DMS153 (cell line): ENCODE data around the gene COL23A1.
"Not testable (repeated sequence)": the region's sequence is repeated elsewhere in the genome, so short reads cannot be mapped to it uniquely, and the experiment has no call there.

Experiments
- DNase-seq: peaks from one replicate; lab custom pipeline; 2025; lab: John Stamatoyannopoulos, UW

Gene COL23A1

DNA sequence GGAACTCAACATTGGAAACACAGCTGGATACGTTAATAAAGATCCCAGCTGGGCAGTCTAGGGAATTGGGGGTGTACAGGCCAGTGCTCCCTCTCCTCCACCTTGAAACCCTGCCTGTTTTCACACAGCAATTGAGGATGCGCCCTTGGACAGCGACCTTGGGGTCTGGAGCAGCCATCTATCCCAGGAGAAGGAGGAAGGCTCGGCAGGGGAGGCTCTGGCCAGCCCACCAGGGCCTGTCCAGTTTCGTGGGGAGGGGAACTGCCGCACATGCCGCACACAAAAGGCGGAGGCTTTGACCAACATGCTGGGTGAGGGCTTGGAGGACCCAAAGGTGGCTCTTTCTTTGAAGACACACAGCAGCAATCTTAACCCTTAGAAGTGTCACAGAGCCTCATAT lies 1.4 kb downstream of the COL23A1 start:
- DNase-seq: no peak

DNA sequence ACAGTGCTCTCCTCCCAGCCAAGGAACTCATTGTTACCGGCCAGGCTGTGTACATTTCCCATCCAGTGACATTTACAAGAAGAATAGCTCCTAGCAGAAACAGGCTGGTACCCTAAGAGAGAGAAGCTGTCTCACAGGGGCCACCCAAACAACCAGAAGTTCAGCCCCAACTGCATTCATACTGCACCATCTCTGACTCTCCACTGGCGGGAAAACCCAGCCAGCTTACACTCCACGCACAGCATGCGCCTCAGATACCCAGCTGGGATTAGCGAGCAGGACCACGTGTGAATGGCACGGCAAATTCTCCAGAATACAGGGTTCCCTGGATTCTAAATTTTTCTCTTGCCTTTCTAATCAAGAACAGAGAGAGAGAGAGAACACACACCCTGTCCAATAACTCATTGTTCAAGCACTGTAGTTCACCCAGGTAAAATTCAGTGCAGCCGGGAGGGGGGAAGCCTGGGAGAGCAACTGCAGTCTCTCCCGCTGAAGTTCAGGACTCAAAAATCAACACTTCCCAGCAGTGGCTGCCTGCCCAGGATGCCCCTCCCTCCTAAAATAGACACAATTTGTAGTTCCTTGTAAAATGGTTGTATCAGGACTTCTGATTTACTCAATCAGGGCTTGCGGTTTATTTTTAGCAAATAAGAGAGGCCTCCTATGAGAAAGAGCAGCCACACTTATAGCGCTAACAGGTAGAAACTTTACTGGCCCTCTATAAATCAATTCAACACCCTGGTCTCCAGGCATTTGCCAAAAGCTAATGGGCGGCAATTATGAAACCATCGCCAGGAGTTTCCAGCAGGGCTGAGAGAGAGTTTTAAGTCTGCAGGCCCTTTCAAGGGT lies 2.2 kb downstream of the COL23A1 start:
- no peak for DNase-seq

DNA sequence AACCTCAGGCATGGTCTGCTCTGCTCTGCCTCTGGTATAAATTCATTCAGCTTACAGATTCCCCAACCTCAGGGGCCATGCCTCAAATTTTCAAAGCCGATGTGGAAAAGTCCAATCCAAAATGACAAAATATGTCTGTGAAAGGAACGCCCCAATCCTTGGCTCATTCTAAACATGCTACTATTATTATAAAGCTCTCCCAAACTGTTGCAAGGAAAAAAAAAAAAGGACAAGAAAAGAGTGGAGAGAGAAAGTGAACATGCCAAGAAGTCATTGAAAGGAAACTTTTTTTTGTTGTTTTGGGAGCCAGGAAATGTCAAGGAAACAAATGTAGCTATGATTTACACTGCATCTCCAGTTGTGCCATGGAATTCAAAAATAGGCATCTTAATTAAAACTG lies 3.8 kb downstream of the COL23A1 start:
- DNase-seq: no peak

DNA sequence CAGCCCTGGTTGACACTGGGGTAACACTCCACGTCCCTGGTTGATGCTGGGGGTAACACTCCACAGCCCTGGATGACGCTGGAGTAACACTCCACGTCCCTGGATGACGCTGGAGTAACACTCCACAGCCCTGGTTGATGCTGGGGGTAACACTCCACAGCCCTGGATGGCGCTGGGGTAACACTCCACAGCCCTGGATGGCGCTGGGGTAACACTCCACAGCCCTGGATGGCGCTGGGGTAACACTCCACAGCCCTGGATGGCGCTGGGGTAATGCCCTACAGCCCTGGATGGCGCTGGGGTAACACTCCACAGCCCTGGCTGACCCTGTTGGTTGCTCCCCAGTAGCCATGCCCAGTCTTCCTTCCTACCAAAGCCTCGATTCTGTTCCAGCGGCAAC lies 4.8 kb downstream of the COL23A1 start:
- not testable (repeated sequence) for DNase-seq

DNA sequence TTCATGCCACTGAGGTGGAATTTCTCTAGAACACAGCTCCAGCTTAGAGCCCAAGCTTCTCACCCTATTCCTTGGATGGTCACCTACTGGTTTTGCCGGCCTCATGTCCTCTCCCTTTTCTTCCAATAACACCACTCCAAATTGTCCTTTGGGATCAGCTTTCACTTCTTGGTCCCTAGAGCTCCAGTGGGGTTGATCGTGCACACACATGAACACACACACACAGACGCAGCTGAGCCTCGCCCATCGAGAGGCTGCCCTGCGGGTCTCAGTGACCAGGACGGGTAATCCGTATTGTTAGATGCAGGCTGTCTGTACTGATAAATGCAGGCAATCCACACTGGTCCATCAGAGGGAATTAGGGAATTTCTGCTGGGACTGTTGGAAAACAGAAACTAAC lies 6.9 kb downstream of the COL23A1 start:
- DNase-seq: no peak

DNA sequence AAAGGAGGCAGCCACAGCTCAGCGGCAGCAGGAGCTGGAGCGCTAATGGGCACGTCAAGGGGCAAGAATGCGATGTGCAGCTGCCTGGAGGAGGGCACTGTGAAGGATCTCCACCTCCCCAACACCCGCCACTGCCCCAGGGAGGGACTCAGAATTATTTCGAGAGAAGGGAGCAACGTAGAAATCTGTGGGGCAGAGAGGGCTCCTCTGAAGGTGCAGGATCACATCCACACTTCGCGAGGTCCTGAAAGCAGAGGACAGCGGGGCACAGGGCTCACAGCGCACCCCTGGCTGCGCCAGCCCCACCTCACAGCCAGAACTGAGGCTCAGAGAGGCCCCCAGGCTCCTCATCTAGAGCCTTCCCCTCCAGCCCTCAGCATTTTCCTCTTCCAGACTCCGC lies 7.9 kb downstream of the COL23A1 start:
- no peak for DNase-seq

DNA sequence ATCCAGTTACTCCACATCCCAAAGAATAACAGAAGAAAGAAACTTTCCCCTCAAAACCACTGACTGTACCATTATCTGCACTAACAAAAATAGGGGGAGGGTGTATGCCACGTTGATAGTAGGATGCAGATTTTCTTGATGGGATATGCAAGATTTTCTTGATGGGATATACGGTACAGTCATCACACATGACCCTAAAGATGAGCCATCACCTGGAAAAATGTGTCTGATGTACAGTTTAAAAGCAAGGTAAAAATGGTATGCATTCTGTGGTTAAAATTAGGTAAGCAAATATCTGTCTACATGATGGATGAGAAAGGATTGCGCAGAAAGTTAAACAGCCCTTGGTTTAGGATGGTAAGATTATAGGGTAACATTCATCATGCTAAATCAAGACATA lies 8.6 kb downstream of the COL23A1 start:
- no peak for DNase-seq

DNA sequence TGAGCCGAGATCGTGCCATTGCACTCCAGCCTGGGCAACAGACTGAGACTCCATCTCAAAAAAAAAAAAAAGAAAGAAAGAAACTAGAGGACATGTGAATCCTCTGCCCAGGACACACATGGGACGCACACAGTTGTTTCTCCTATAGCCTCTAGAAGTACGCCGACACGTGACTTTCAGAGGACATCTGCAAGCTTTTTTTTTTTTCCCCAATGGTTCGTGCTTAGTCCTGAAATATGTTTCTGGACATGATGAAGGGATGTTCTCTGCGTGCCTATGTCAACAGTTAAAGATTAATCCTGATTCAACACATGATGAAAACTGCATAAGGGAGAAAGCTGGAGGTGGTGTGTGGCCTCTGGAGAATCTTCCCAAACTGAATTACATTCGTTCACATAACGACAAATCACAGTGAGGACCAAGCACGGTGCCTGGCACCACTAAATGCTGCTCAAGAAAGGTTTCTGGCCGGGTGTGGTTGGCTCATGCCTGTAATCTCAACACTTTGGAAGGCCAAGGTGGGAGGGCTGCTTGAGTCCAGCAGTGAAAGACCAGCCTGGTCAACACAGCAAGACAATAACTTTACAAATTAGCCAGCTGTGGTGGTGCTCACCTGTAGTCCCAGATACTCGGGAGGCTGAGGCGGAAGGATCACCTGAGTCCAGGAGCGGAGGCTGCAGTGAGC lies 9.8 kb downstream of the COL23A1 start:
- DNase-seq: no peak

DNA sequence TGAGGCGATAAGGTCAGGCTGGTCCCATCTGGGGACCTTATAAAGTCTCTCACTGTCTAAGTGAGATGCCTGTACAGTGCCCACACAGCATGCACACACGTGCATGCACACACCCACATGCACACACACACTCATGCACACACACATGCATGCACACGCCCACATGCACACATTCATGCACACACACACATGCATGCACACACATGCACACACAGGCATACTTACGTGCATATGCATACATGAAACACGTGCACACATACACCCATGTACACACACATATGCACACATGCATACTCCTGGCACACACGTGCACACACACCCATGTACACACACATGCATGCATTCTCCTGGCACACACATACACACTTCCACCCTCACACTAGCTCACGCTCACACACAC lies 12.2 kb downstream of the COL23A1 start:
- DNase-seq: no peak

DNA sequence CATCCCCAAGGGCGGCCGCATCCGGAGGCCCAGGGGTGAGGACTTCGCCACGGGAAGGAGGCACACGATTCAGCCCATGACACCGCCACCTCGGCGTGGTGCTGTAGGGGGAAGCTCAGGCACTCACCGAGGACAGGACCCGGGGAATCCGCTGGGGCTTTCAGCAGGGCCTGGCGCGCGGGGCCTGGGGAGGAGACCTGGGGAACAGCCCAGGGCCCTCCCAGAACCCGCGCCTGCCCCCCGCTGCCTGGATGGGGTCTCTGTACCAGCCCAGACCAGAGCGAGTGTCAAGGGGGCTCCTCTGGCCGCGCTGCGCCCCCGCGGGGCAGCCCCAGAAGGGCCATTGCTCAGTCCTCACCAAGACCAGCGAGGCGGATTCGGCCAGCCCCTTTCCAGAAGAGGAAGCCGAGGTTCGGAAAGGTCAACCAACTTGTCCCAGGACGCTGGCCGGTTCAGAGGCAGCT lies 12.8 kb downstream of the COL23A1 start:
- no peak for DNase-seq

DNA sequence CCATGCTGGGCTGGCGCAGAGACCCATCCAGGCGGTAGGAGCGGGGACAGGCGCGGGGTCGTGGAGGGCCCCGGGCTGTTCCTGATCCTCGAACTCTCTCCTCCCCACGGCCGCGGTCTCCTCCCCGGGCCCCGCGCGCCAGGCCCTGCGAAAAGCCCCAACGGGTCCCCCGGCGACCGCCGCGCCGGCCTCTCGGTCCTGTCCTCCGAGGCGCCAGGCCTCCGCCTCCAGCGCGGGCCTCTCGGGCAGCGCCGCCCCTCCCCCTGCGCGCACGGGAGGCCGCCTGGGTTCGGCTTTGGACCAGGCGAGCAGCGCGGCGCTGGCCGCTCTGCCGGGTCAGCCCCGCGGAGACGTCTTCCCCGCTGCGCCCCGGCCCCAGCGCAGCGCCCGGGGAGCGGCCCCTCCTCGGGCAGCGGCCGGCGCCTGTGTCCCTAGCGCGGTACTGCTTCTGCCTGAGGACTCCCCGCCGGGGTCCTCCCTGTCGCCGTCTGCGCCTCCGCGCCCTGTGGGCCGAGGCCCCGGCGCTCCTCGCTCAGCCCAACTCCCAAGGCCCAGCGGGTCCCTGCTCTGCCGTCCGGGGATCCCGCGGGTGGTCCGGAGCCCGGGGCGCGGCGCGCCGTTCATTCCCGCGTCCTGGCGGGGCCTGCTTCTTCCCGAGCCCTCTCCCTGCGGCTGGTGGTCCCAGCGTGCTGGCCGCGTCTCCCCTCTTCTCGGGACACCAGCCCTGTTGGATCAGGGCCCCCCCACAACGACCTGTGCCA lies 13.4 kb downstream of the COL23A1 start:
- no peak for DNase-seq

DNA sequence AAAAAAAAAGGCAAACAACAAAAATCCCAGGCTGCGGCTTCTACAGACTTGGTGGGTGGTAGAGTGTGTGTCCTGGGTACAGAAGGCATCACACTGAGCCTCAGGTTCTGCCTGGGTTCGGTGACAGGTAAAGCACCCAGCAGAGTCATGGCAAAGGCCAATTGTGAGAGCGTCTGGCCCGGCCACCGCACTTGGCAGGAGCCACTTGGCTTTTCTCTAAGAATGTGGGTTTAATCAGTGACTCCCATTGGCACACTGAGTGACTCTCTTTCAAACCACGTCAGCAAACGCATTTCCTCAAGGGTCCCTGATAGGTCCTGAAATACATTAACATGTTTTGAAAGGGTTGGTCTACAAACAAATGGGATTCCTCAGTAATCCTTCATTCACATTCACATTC lies 17.0 kb downstream of the COL23A1 start:
- DNase-seq: no peak

DNA sequence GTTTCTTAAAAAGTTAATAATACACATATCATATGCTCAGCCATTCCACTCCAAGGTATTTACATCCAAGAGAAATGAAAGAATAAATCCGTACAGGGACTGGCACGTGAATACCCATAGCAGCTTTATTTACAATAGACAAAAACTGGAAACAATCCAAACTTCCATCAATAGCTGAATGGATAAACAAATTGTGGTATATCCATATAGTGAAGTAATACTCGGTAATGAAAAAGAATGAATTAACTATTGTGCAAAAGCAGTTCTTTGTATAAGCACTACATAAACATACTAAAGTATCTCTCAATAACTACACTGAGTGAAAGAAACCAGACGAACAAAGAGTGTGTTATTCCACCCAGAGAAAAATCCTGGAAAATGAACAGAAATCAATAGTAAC lies 17.6 kb downstream of the COL23A1 start:
- DNase-seq: no peak

DNA sequence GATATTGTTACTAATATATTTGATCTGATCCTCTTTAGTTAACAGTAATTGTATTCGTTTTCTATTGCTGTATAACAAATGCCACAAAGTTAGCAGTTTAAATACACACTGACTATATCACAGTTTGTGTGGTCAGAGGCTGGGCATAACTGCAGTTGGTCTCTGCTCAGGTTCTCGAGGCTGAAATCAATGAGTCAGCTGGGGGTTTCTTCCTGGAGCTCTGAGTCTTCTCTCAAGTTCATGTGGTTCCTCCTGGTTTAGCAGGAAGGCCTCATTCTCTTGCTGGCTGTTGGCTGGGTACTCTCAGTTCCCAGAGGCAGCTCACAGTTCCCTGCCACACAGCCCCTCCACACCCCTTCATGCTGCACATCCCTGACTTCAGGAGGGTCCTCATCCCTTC lies 20.7 kb downstream of the COL23A1 start:
- no peak for DNase-seq

DNA sequence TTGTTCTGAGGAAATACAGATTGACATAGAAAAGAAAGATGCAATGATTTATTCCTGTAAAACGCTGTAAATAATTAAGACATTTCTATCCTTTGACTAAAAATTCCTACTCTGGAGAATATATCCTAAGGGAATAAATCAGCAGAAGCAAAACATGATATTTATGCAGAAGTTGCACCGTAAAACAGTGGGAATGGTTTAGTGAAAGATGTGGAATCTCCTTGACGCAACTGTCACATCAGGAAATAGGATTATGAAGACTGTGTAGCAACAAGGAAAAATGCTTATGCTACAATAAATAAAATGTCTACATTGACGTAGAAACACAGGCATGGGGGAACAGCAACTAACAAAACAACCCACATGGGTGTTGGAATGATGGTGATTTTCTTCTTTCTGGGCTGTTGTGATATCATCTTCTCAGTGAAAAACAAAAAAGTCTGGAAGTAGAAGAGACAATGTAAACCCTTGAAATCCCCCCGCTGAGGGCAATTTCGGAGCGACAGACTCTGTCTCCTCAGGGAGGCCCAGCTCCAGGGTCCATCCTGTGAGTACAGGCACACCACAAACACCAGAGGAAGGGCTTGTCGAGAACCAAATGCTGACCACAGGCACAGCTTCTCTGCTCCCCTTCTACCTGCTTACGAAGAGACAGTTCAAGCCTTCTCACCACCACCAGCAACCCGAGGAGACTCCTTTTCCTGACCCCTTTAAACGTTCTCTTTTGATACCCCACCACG lies 25.2 kb downstream of the COL23A1 start:
- DNase-seq: no peak

DNA sequence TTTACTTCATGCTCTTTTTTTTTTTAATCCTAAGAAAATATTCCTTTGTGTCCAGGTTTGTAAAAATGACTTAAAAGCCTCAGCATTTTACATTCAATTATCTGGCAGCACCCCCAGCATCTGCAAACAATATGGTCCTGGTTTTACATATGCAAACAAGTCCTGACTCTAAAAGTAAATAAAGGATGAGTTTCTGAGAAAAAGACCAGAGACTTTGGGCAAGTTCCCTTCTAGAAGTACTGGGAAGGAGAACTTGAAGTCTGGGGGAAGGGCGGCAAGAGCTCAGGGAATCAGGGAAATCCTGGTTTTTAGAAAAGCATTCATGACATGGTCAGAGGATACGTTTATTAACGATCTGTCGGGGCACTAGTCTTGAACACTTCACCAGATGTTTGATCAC lies 25.8 kb downstream of the COL23A1 start:
- no peak for DNase-seq

DNA sequence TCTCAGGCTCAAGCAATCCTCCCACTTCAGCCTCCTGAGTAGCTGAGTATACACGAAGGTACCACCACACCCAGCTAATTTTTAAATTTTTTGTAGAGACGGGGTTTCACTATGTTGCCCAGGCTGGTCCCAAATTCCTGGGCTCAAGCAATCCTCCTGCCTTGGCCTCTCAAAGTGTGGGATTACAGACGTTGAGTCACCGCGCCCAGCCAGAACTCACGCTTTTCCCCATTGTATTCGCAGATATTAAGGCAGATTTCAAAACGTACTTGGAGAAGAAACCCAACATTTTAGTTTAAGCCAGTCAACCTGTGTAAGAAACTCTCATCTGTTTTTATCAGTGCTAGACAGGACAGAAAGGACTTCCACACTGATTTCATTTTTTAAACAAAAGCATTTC lies 26.6 kb downstream of the COL23A1 start:
- DNase-seq: no peak

DNA sequence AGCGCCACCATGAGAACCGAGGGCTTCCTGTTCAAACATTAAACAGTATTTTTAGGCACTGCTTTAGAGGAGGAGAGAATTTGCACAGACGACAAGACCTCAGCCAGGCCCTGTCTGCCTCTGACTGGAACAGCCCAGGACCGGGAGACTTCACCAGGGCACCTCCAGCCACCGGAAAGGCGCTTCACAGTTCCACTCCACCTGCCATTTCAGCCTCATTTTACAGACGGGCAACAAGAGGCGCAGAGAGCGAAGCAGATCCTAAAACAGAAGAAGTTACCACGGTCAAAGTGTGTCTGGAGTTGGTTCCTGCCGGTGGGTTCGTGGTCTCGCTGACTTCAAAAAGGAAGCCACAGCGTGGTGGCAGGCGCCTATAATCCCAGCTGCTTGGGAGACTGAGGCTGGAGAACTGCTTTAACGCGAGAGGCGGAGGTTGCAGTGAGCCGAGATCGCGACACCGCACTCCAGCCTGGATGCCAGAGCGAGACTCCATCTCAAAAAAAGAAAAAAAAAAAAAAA lies 28.4 kb downstream of the COL23A1 start:
- DNase-seq: no peak

DNA sequence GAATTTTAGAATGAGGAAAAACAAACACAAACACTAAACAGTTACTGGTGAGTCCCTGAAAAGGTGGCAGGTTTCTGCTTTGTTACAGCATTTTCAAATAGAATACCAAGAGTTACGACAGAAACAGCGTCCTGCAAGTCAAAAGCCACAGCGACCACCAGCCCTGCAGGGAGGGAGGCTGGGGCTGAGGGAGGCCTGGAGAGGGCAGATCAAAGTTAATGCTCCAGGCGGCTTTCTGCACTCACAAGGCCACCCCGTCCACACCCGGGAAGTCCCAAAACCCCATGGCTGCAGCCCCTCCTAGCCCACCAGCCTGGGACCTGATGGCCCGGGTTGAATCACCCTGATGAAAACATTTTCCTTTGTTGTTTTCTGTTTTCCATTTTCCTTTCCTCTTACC lies 29.3 kb downstream of the COL23A1 start:
- no peak for DNase-seq

DNA sequence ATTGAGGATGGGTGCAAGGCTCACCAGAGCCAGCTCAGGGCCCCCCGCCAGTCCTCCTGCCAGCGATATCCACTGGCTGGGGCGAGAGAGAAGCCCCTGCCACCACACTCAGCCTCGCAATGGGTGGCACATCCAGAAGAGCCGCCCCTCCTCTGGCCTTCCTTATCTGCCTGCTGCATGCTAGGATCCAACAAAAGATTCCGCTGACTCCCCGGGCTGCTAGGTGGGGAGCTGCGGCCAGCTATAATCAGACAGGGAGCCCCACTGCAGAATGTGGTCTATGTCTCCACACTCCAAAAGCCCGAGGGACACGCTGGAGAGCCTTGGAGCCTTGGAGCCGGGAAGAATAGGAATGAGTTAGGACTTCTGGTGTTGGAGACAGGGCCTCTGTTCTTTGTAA lies 32.8 kb downstream of the COL23A1 start:
- no peak for DNase-seq

DNA sequence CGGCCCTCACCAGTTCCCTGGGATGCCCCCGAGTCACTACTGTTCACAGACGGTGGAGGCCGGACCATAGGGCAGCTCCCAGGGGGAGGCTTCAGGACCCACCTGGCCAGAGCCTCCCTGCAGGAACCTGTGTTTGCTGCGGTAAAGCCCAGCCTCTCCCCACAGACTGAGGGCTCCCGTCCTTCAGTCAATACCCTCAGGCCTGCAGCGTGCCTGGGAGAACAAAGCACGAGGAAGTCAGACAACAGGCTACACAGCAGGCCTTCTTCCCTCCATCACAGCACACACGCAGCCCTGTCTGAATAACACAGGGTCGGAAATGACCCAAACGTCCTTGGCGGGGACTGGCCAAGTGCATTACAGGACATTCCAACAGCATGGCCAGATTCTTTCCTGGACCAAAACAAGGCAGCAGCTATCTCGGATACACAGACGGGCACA lies 34.4 kb downstream of the COL23A1 start:
- DNase-seq: no peak

DNA sequence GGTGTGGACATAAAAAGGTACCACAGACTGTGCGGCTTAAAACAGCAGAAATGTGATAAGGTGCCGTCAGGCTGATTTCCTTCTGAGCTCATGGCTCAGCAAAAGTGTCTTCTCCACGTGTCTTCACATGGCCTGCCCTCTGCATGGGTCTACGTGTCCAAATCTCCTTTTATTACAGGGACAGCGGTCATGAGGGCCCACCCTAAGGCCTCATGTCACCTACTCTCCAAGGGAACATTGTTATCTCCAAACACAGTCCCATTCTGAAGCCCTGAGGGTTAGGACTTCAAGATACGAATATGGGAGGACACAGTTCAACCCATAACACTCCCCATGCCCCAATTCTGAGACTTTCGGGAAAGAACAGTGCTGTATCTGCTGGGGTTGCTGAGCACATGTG lies 35.2 kb downstream of the COL23A1 start:
- no peak for DNase-seq
